K562 (cell line): Measurements from ENCODE around the gene DR1. TPM values are rescaled to one million over a fixed set of nuclear protein-coding genes. Genes with fewer than 3 reads are reported as not detected.

ENCODE experiments used
- ARID2 ChIP-seq: fragments of 450-650 bp; IDR thresholded peaks from 2 replicates; pipeline ENCODE4 v1.6.1; 2017; ENCODE audit warnings: antibody characterized with exemption, mild to moderate bottlenecking
- ATF3 ChIP-seq, 2 experiments: fragments of 450-650 bp in 1 of 2; sonication (generic) in 1 of 2; formaldehyde crosslinking in 1 of 2; IDR thresholded peaks in 1 of 2; conservative IDR thresholded peaks in 1 of 2; 2 replicates each; pipeline versions ENCODE4 v1.6.1 to v1.8.1; 2016 to 2023; ENCODE audit warnings: mild to moderate bottlenecking in 2 of 2, moderate library complexity in 2 of 2, inconsistent platforms in 1 of 2, missing genetic modification reagents in 1 of 2
- ATF7 ChIP-seq: fragments of 450-650 bp; IDR thresholded peaks from 2 replicates; pipeline ENCODE4 v1.7.1; 2014; ENCODE audit warnings: mild to moderate bottlenecking, moderate library complexity
- CHD1 ChIP-seq: fragments of 200-600 bp; sonication (generic); IDR thresholded peaks from one replicate; pipeline ENCODE4 v1.6.1; 2012; ENCODE audit warnings: mild to moderate bottlenecking, moderate library complexity, low read length, inconsistent platforms
- FIP1L1 ChIP-seq: fragments of 200-400 bp; formaldehyde crosslinking; IDR thresholded peaks from 2 replicates; pipeline ENCODE4 v1.6.1; 2018; ENCODE audit warnings: mild to moderate bottlenecking, low read depth, low read length; ENCODE audit not compliant: poor library complexity, severe bottlenecking
- JUN ChIP-seq, 2 experiments: sonication (generic) in 1 of 2; formaldehyde crosslinking in 1 of 2; IDR thresholded peaks; 2 replicates each; pipeline versions ENCODE4 v1.6.1 to v1.8.0; 2012 to 2022; ENCODE audit warnings: borderline replicate concordance in 2 of 2, mild to moderate bottlenecking in 2 of 2, improper control_type of control experiment in 1 of 2, low read depth in 1 of 2, low read length in 1 of 2, missing genetic modification reagents in 1 of 2
- KDM1A ChIP-seq, 2 experiments: fragments of 450-650 bp; IDR thresholded peaks; 2 replicates each; pipeline ENCODE4 v1.6.1; 2016; ENCODE audit warnings: mild to moderate bottlenecking in 2 of 2
- KLF16 ChIP-seq: IDR thresholded peaks from 2 replicates; pipeline ENCODE4 v1.6.1; 2016; ENCODE audit warnings: antibody characterized with exemption
- MLLT1 ChIP-seq, 2 experiments: fragments of 450-650 bp; IDR thresholded peaks; 2 replicates each; pipeline ENCODE4 v1.6.1; 2016
- NKRF ChIP-seq: fragments of 450-650 bp; IDR thresholded peaks from 2 replicates; pipeline ENCODE4 v1.6.1; 2016; ENCODE audit warnings: borderline replicate concordance
- SRSF3 ChIP-seq: fragments of 200-400 bp; formaldehyde crosslinking; IDR thresholded peaks from 2 replicates; pipeline ENCODE4 v1.6.1; 2016; ENCODE audit warnings: mild to moderate bottlenecking, low read length, moderate library complexity; ENCODE audit not compliant: insufficient read depth
- TAF7 ChIP-seq: fragments of 450-650 bp; IDR thresholded peaks from 2 replicates; pipeline ENCODE4 v1.6.1; 2016; ENCODE audit warnings: missing genetic modification characterization, missing compliant biosample characterization
- TBP ChIP-seq: optimal IDR thresholded peaks from 2 replicates; pipeline ENCODE3; 2011; ENCODE audit warnings: low read depth, low read length, improper control_type of control experiment
- TEAD4 ChIP-seq, 2 experiments: sonication (generic) in 1 of 2; formaldehyde crosslinking in 1 of 2; IDR thresholded peaks; 2 replicates each; pipeline versions ENCODE4 v1.6.1 to v1.8.0; 2012 to 2022; ENCODE audit warnings: borderline replicate concordance in 1 of 2, inconsistent platforms in 1 of 2, low read length in 1 of 2, mild to moderate bottlenecking in 1 of 2, missing genetic modification reagents in 1 of 2
- XRCC4 ChIP-seq: IDR thresholded peaks from one replicate; pipeline ENCODE4 v1.6.1; 2011; ENCODE audit not compliant: insufficient read depth, insufficient read length; ENCODE audit errors: extremely low read depth
- YY1 ChIP-seq, 3 experiments: IDR thresholded peaks; 2 replicates each; pipeline ENCODE4 v1.6.1; 2011; ENCODE audit warnings: low read length in 2 of 3, mild to moderate bottlenecking in 2 of 3, moderate library complexity in 2 of 3, borderline replicate concordance in 1 of 3, control low read depth in 1 of 3, low read depth in 1 of 3; ENCODE audit not compliant: insufficient read depth in 3 of 3, insufficient replicate concordance in 2 of 3, control insufficient read depth in 1 of 3, insufficient read length in 1 of 3; ENCODE audit errors: extremely low read depth in 1 of 3
- ZBTB43 ChIP-seq: sonication (generic); formaldehyde crosslinking; IDR thresholded peaks from 2 replicates; pipeline ENCODE4 v1.8.0; 2023; ENCODE audit warnings: mild to moderate bottlenecking, missing genetic modification reagents
- ZBTB7A ChIP-seq: IDR thresholded peaks from 2 replicates; pipeline ENCODE4 v1.6.1; 2011; ENCODE audit warnings: low read depth, mild to moderate bottlenecking, low read length, moderate library complexity, borderline replicate concordance; ENCODE audit not compliant: control insufficient read depth
- ZNF644 ChIP-seq: fragments of 200-800 bp; sonication (Bioruptor generic); IDR thresholded peaks from 2 replicates; pipeline ENCODE4 v1.6.1; 2016; ENCODE audit warnings: low read depth, missing genetic modification characterization, missing compliant biosample characterization
- ZSCAN29 ChIP-seq: fragments of 450-650 bp; IDR thresholded peaks from 2 replicates; pipeline ENCODE4 v1.6.1; 2017
- polyA plus RNA-seq, 8 experiments: library from polyadenylated mRNA; depleted of rRNA in 4 of 8; stranded (reverse) in 5 of 8; unstranded in 3 of 8; fragments of >200 nt; fragmentation: Nextera tagmentation in 2 of 8; fragmentation: Illumina TruSeq in 1 of 8; extraction: Ambion mirVana in 2 of 8; extraction: Trizol in 1 of 8; gene quantifications; 2 replicates each; pipeline versions ENCODE4 v1.2.1 to v1.2.3, GENCODE V29; 2011 to 2014; ENCODE audit warnings: inconsistent platforms in 1 of 8, missing spikeins in 1 of 8
- total RNA-seq, 7 experiments: library from RNA; depleted of rRNA in 6 of 7; stranded (reverse); fragments of >200 nt in 6 of 7; fragmentation: Illumina TruSeq in 2 of 7; extraction: Trizol in 2 of 7; gene quantifications; 2 replicates each; pipeline versions ENCODE4 v1.2.1 to v1.2.3, GENCODE V29; 2011 to 2021; ENCODE audit warnings: low replicate concordance in 1 of 7

The DR1 gene
- total and polyA plus RNA-seq, 9 of the 15 experiments (the other 6 are each of a cell fraction or from before 2014, with no cell fraction given) = 8.1 to 78.8 (median 46.3) TPM

- TF ChIP-seq MLLT1 (IDR thresholded peaks at IDR 0.05) (peak in 1 of 2 experiments; percentile 27; a peak in 2 of 4 replicates), ZNF644 (tag) (no peak), KDM1A (IDR thresholded peaks at IDR 0.05) (peak in 1 of 2 experiments; percentile 30; a peak in 1 of 4 replicates), ATF7 (peak; percentile 45; the same call in 1 of the 2 replicates), NKRF (peak; percentile 18; the same call in 1 of the 2 replicates), JUN (IDR thresholded peaks at IDR 0.05; ENCODE audit: borderline replicate concordance, low read depth, low read length) (peak; percentile 47; the same call in 1 of the 2 replicates), JUN (CRISPR knock-in tag; IDR thresholded peaks at IDR 0.05; ENCODE audit: borderline replicate concordance) (no peak), CHD1 (peak; percentile 85), FIP1L1 (no peak), XRCC4 (no peak), SRSF3 (0 out of 2 replicates have a peak, but pooled peaks have one; percentile 81), ARID2 (no peak), ZSCAN29 (0 out of 2 replicates have a peak, but pooled peaks have one; percentile 15), TBP (peak; percentile 28), ZBTB43 (no peak), ZBTB7A (peak; percentile 7; the same call in 1 of the 2 replicates), KLF16 (no peak), ATF3 (IDR thresholded peaks at IDR 0.05) (peak; percentile 80), ATF3 (CRISPR knock-in tag; conservative IDR thresholded peaks at IDR 0.05) (no peak), TAF7 (tag) (peak; percentile 12; the same call in 1 of the 2 replicates), YY1 (IDR thresholded peaks at IDR 0.05; ENCODE audit: borderline replicate concordance in 1 of 3, control insufficient read depth in 1 of 3, extremely low read depth in 1 of 3, insufficient read depth in 3 of 3, insufficient read length in 1 of 3, insufficient replicate concordance in 2 of 3, low read depth in 1 of 3, low read length in 2 of 3) (peak in 1 of 3 experiments; percentile 12), TEAD4 (IDR thresholded peaks at IDR 0.05; ENCODE audit: low read length) (0 out of 2 replicates have a peak, but pooled peaks have one; percentile 4), TEAD4 (CRISPR knock-in tag; IDR thresholded peaks at IDR 0.05; ENCODE audit: borderline replicate concordance) (no peak)
Measured at GRCh38 chr1:93346421-93346993, 800 bp downstream of the DR1 start (continued).
